CD4-positive, alpha-beta T cell treated with Interferon gamma for 1 hour (primary cell): ENCODE measurements around the gene EHD1.
"Not testable (repeated sequence)": the region's sequence is repeated elsewhere in the genome, so short reads cannot be mapped to it uniquely, and the experiment has no call there.

Experiments used
- DNase-seq: peaks from one replicate; pipeline ENCODE4 v3.0.0-alpha.2; 2020

EHD1 gene

GRCh38 chr11:64855596-64856304 is 22.7 kb downstream of the EHD1 start:
- no peak for DNase-seq

GRCh38 chr11:64854534-64855502 is 23.6 kb downstream of the EHD1 start:
- DNase-seq, result peak; percentile 69

GRCh38 chr11:64854157-64854533 is 24.3 kb downstream of the EHD1 start:
- DNase-seq, result no peak

GRCh38 chr11:64853709-64854108 is 24.7 kb downstream of the EHD1 start:
- peak; percentile 43 for DNase-seq

- DNase-seq, result peak; percentile 47
These were observed 25.5 kb downstream of the EHD1 start for GRCh38 chr11:64852804-64853509.

- DNase-seq, result peak; percentile 65
These were observed 26.5 kb downstream of the EHD1 start for GRCh38 chr11:64851831-64852351.

- DNase-seq, result peak; percentile 80
These were observed 27.3 kb downstream of the EHD1 start for GRCh38 chr11:64850979-64851567.

- no peak for DNase-seq
These were observed 28.6 kb downstream of the EHD1 start for GRCh38 chr11:64849598-64850356.

- peak; percentile 64 for DNase-seq
These were observed 29.4 kb downstream of the EHD1 start for GRCh38 chr11:64848826-64849597.

- no peak for DNase-seq
These were observed 30.1 kb downstream of the EHD1 start for GRCh38 chr11:64848214-64848825.

GRCh38 chr11:64846998-64847666 is 31.3 kb downstream of the EHD1 start:
- peak; percentile 87 for DNase-seq

GRCh38 chr11:64845776-64846129 is 32.7 kb downstream of the EHD1 start:
- not testable (repeated sequence) for DNase-seq

- DNase-seq, result no peak
These were observed 33.2 kb downstream of the EHD1 start for GRCh38 chr11:64845129-64845775.

GRCh38 chr11:64844330-64845128 is 33.9 kb downstream of the EHD1 start, which contains the start of gene CDC42BPG:
CDC42BPG (minus strand) TSS chr11:64844653; CDS start chr11:64844569, 84 bp downstream.
- DNase-seq, result peak; percentile 78

- DNase-seq, result no peak
These were observed 34.6 kb downstream of the EHD1 start for GRCh38 chr11:64843686-64844329.

- no peak for DNase-seq
These were observed 35.4 kb downstream of the EHD1 start for GRCh38 chr11:64842851-64843685.

GRCh38 chr11:64842366-64842759 is 36.1 kb downstream of the EHD1 start:
- DNase-seq, result no peak
